SK-N-SH (cell line): ENCODE data around the gene EFHC1. TPM values are rescaled to one million over a fixed set of nuclear protein-coding genes. Genes with fewer than 3 reads are reported as not detected.

Source experiments
- CTCF ChIA-PET: fragments of 300-600, 350-600 bp; formaldehyde crosslinking; extraction: SDS; loops from one replicate; lab custom pipeline; 2021; lab: Yijun Ruan, JAX
- POLR2A ChIA-PET: fragments of 350-600 bp; sonication (Branson Sonifier 250); formaldehyde crosslinking; extraction: SDS; loops from one replicate; lab custom pipeline; 2020; ENCODE audit warnings: antibody characterized with exemption, inconsistent platforms; lab: Yijun Ruan, JAX
- DNase-seq: peaks from one replicate; pipeline ENCODE4 v3.0.0; 2012
- H2AFZ ChIP-seq: fragments of 200-600 bp; sonication (generic); 2 replicates; pipeline ENCODE4 v1.8.1; 2016; ENCODE audit warnings: antibody characterized with exemption, mild to moderate bottlenecking, low read depth
- H3F3A ChIP-seq: fragments of 200-600 bp; sonication (generic); replicated peaks from 2 replicates; pipeline ENCODE3; 2016; ENCODE audit warnings: antibody characterized with exemption, mild to moderate bottlenecking; ENCODE audit not compliant: insufficient read depth
- H3K27ac ChIP-seq, 2 experiments: fragments of 200-500 bp in 1 of 2; fragments of 200-600 bp in 1 of 2; sonication (Bioruptor generic) in 1 of 2; sonication (generic), shearing (Covaris generic) in 1 of 2; 2 replicates each; pipeline versions ENCODE4 v1.5.1 to v1.6.1; 2014 to 2016; ENCODE audit warnings: low read depth in 2 of 2, inconsistent platforms in 1 of 2, low read length in 1 of 2, mild to moderate bottlenecking in 1 of 2, mixed read lengths in 1 of 2
- H3K27me3 ChIP-seq: fragments of 200-600 bp; sonication (generic), shearing (Covaris generic); 2 replicates; pipeline ENCODE4 v1.6.1; 2016; ENCODE audit warnings: mixed run types; ENCODE audit not compliant: insufficient read depth
- H3K36me3 ChIP-seq, 2 experiments: fragments of 200-500 bp in 1 of 2; fragments of 200-600 bp in 1 of 2; sonication (Bioruptor generic) in 1 of 2; sonication (generic) in 1 of 2; replicated peaks in 1 of 2; 2 replicates each; pipeline versions ENCODE3 to v1.5.1; 2014 to 2016; ENCODE audit warnings: low read length in 1 of 2, mild to moderate bottlenecking in 1 of 2; ENCODE audit not compliant: insufficient read depth in 2 of 2, control insufficient read depth in 1 of 2
- H3K4me1 ChIP-seq, 2 experiments: fragments of 200-500 bp in 1 of 2; fragments of 200-600 bp in 1 of 2; sonication (Bioruptor generic) in 1 of 2; sonication (generic), shearing (Covaris generic) in 1 of 2; 2 replicates each; pipeline versions ENCODE4 v1.5.1 to v1.6.1; 2014 to 2016; ENCODE audit warnings: low read depth in 1 of 2, low read length in 1 of 2, mixed run types in 1 of 2; ENCODE audit not compliant: insufficient read depth in 2 of 2, control insufficient read depth in 1 of 2
- H3K4me2 ChIP-seq: fragments of 200-600 bp; sonication (generic), shearing (Covaris generic); 2 replicates; pipeline ENCODE4 v1.6.1; 2017; ENCODE audit warnings: mixed run types
- H3K4me3 ChIP-seq, 2 experiments: fragments of 200-500 bp in 1 of 2; fragments of 200-600 bp in 1 of 2; sonication (Bioruptor generic) in 1 of 2; sonication (generic), shearing (Covaris generic) in 1 of 2; 2 replicates each; pipeline versions ENCODE4 v1.5.1 to v1.8.1; 2014 to 2016; ENCODE audit warnings: low read depth in 2 of 2, inconsistent platforms in 1 of 2, low read length in 1 of 2, mild to moderate bottlenecking in 1 of 2, mixed read lengths in 1 of 2, moderate library complexity in 1 of 2
- H3K79me2 ChIP-seq: fragments of 200-600 bp; sonication (generic); 2 replicates; pipeline ENCODE4 v1.8.1; 2017; ENCODE audit warnings: mild to moderate bottlenecking; ENCODE audit not compliant: insufficient read depth
- H3K9ac ChIP-seq: fragments of 200-600 bp; sonication (generic); 2 replicates; pipeline ENCODE4 v1.6.1; 2017; ENCODE audit warnings: mixed run types
- H3K9me2 ChIP-seq: fragments of 200-600 bp; sonication (generic); 2 replicates; pipeline ENCODE4 v1.6.1; 2017; ENCODE audit warnings: mixed run types
- H3K9me3 ChIP-seq: fragments of 200-600 bp; sonication (generic); 2 replicates; pipeline ENCODE4 v1.6.1; 2017; ENCODE audit warnings: mixed run types, mild to moderate bottlenecking, moderate library complexity
- H4K20me1 ChIP-seq: fragments of 200-600 bp; sonication (generic); 2 replicates; pipeline ENCODE4 v1.6.1; 2017; ENCODE audit warnings: mild to moderate bottlenecking, mixed run types; ENCODE audit not compliant: insufficient read depth
- ELF1 ChIP-seq: IDR thresholded peaks from 2 replicates; pipeline ENCODE4 v1.4.0; 2012
- EZH2phosphoT487 ChIP-seq: fragments of 200-600 bp; sonication (generic); IDR thresholded peaks from 2 replicates; pipeline ENCODE4 v1.6.1; 2017; ENCODE audit warnings: low read depth, mixed run types, mild to moderate bottlenecking, antibody characterized with exemption, moderate library complexity, borderline replicate concordance
- FOXM1 ChIP-seq: IDR thresholded peaks from 2 replicates; pipeline ENCODE4 v1.4.0; 2012; ENCODE audit warnings: low read depth, mild to moderate bottlenecking
- IRF3 ChIP-seq: fragments of 150-350 bp; IDR thresholded peaks from 2 replicates; pipeline ENCODE4 v1.6.1; 2016; ENCODE audit warnings: mild to moderate bottlenecking, low read depth, low read length
- JUND ChIP-seq: IDR thresholded peaks from 2 replicates; pipeline ENCODE4 v1.4.0; 2012
- MEF2A ChIP-seq: IDR thresholded peaks from 2 replicates; pipeline ENCODE4 v1.4.0; 2012; ENCODE audit warnings: low read depth, borderline replicate concordance
- MXI1 ChIP-seq: IDR thresholded peaks from 2 replicates; pipeline ENCODE4 v1.6.1; 2012; ENCODE audit warnings: mild to moderate bottlenecking, low read depth, low read length, improper control_type of control experiment
- NFIC ChIP-seq: IDR thresholded peaks from 2 replicates; pipeline ENCODE4 v1.4.0; 2012; ENCODE audit warnings: borderline replicate concordance
- PBX3 ChIP-seq: IDR thresholded peaks from 2 replicates; pipeline ENCODE4; 2012
- POLR2AphosphoS5 ChIP-seq: IDR thresholded peaks from 2 replicates; pipeline ENCODE4 v1.6.1; 2012; ENCODE audit warnings: low read depth, low read length
- REST ChIP-seq: IDR thresholded peaks from 2 replicates; pipeline ENCODE4 v1.6.1; 2012; ENCODE audit warnings: mild to moderate bottlenecking, low read depth, low read length, moderate library complexity
- RXRA ChIP-seq: IDR thresholded peaks from 2 replicates; pipeline ENCODE4 v1.4.0; 2012; ENCODE audit warnings: low read depth, mild to moderate bottlenecking, borderline replicate concordance
- TCF12 ChIP-seq: IDR thresholded peaks from 2 replicates; pipeline ENCODE4 v1.4.0; 2012
- USF2 ChIP-seq: fragments of 150-350 bp; IDR thresholded peaks from 2 replicates; pipeline ENCODE4 v1.6.1; 2017; ENCODE audit warnings: antibody characterized with exemption, low read length, low read depth, borderline replicate concordance
- WGBS: methylation state at CpG from one replicate; pipeline ENCODE4 v1.1.6; 2017; ENCODE audit warnings: low lambda C conversion rate; 5-methylcytosine and 5-hydroxymethylcytosine counted together
- polyA plus RNA-seq, 3 experiments: library from polyadenylated mRNA; depleted of rRNA; stranded (reverse); fragments of >200 nt; gene quantifications; 2 replicates each; pipeline ENCODE4 v1.2.3, GENCODE V29; 2012

Gene EFHC1
- polyA plus RNA-seq, 1 of the 3 experiments (the other 2 are of a cell fraction) = 39.4 TPM

- TF ChIP-seq USF2 = no peak
- TF ChIP-seq NFIC = no peak
- no peak for TF ChIP-seq POLR2AphosphoS5
These were observed 77.7 kb downstream of the EFHC1 start (continued) for GRCh38 chr6:52497652-52498408.

- H4K20me1 ChIP-seq = no peaks in the 10 kb centered on the region
- POLR2A ChIA-PET = interaction anchor here (0.7 kb wide), 1 partner anchor 35 kb away, joined by 3 read pairs; no protein-coding TSS in a partner anchor
- peaks cover 31% of the 10 kb centered on the region for H3F3A ChIP-seq
- H2AFZ ChIP-seq = no peak overlapping the region
- peaks cover 4 to 13% of the 10 kb centered on the region in 2 experiments; a peak in 3 of 4 replicates for H3K4me1 ChIP-seq
- H3K36me3 ChIP-seq = peaks cover 36 to 44% of the 10 kb centered on the region in 2 experiments
- no peaks in the 10 kb centered on the region for H3K9me3 ChIP-seq
- CTCF ChIA-PET = interaction anchor here (0.8 to 1.5 kb wide), 2 partner anchors 10 to 13 kb away, joined by 3 read pairs; no protein-coding TSS in a partner anchor
- no peaks in the 10 kb centered on the region for H3K9me2 ChIP-seq
- no peaks in the 10 kb centered on the region for H3K79me2 ChIP-seq
- no peak for DNase-seq
- no peak overlapping the region for H3K4me3 ChIP-seq
- WGBS = 97% methylated on average over 11 of the region's 11 CpGs
- 0 out of 2 replicates have a peak overlapping the region, but pooled peaks have one; percentile 11 for H3K4me2 ChIP-seq
- no peak overlapping the region for H3K9ac ChIP-seq
- H3K27ac ChIP-seq = peak overlapping the region in 1 of 2 experiments; percentile 46; a peak in 2 of 4 replicates
- no peak for TF ChIP-seq FOXM1
- TF ChIP-seq USF2 = no peak
- no peaks in the 10 kb centered on the region for H3K27me3 ChIP-seq
These were observed 78.4 kb downstream of the EFHC1 start for GRCh38 chr6:52498538-52499017.

- CTCF ChIA-PET = interaction anchor here (0.8 to 1.5 kb wide), 3 partner anchors 11 to 82 kb away, joined by 3 read pairs; no protein-coding TSS in a partner anchor
- Histone ChIP-seq H3K27ac (peak overlapping the region; percentile 39 to 46), H3K9ac (0 out of 2 replicates have a peak overlapping the region, but pooled peaks have one; percentile 23), H3K4me3 (no peak overlapping the region), H3K9me2 (no peaks in the 10 kb centered on the region), H3K36me3 (peaks cover 36 to 44% of the 10 kb centered on the region in 2 experiments), H4K20me1 (no peaks in the 10 kb centered on the region), H3K9me3 (no peaks in the 10 kb centered on the region), H3F3A (peaks cover 34% of the 10 kb centered on the region), H3K27me3 (no peaks in the 10 kb centered on the region), H3K4me1 (peaks cover 9 to 18% of the 10 kb centered on the region in 2 experiments; a peak in 3 of 4 replicates), H3K79me2 (no peaks in the 10 kb centered on the region), H2AFZ (no peak overlapping the region), H3K4me2 (0 out of 2 replicates have a peak overlapping the region, but pooled peaks have one; percentile 11)
- 67% methylated on average over 1 of the region's 1 CpG for WGBS
- no peak for DNase-seq
- POLR2A ChIA-PET = no interaction called here
- TF ChIP-seq ELF1 (no peak), TCF12 (no peak), JUND (no peak), MEF2A (no peak), IRF3 (no peak), EZH2phosphoT487 (no peak), USF2 (no peak), MXI1 (no peak), REST (no peak), RXRA (no peak), PBX3 (no peak)
These were observed 78.9 kb downstream of the EFHC1 start for GRCh38 chr6:52499026-52499425.
